ENCODE measurements around the gene SLC6A17.

GRCh38 chr1:110213143-110213540 is 62.8 kb downstream of the SLC6A17 start:
- TF ChIP-seq CTCF (IDR thresholded peaks at IDR 0.05) (no peak), EZH2 (IDR thresholded peaks at IDR 0.05; ENCODE audit: borderline replicate concordance, insufficient read depth, low read depth, low read length, poor library complexity, severe bottlenecking) (no peak)
